K562 (cell line): ENCODE measurements around the gene TPX2. TPM values are rescaled to one million over a fixed set of nuclear protein-coding genes. Genes with fewer than 3 reads are reported as not detected.

Experiments used
- CEBPB ChIP-seq: fragments of 450-650 bp; IDR thresholded peaks from 2 replicates; pipeline ENCODE4 v1.6.1; 2016; ENCODE audit warnings: missing genetic modification characterization, missing compliant biosample characterization
- FOXA1 ChIP-seq: fragments of 450-650 bp; IDR thresholded peaks from 2 replicates; pipeline ENCODE4 v1.6.1; 2016; ENCODE audit warnings: mild to moderate bottlenecking, borderline replicate concordance
- KHSRP ChIP-seq: fragments of 450-650 bp; IDR thresholded peaks from 2 replicates; pipeline ENCODE4 v1.6.1; 2017
- PCBP2 ChIP-seq: fragments of 200-400 bp; formaldehyde crosslinking; IDR thresholded peaks from 2 replicates; pipeline ENCODE4 v1.6.1; 2018; ENCODE audit warnings: low read length, low read depth, mild to moderate bottlenecking, moderate library complexity; ENCODE audit not compliant: poor library complexity, severe bottlenecking
- PYGO2 ChIP-seq: fragments of 450-650 bp; IDR thresholded peaks from 2 replicates; pipeline ENCODE4 v1.6.1; 2016; ENCODE audit warnings: mild to moderate bottlenecking, missing genetic modification characterization, moderate library complexity, missing compliant biosample characterization
- RBFOX2 ChIP-seq: fragments of 200-400 bp; formaldehyde crosslinking; IDR thresholded peaks from 2 replicates; pipeline ENCODE4 v1.6.1; 2017; ENCODE audit warnings: low read depth, mild to moderate bottlenecking, low read length, moderate library complexity
- STAT5A ChIP-seq: IDR thresholded peaks from 2 replicates; pipeline ENCODE4 v1.6.1; 2012; ENCODE audit warnings: low read length, inconsistent platforms, borderline replicate concordance
- ZNF324 ChIP-seq: fragments of 250-450 bp; sonication (Bioruptor Pico); IDR thresholded peaks from 2 replicates; pipeline ENCODE4 v1.4.0; 2020; ENCODE audit warnings: mild to moderate bottlenecking
- polyA plus RNA-seq, 8 experiments: library from polyadenylated mRNA; depleted of rRNA in 4 of 8; stranded (reverse) in 5 of 8; unstranded in 3 of 8; fragments of >200 nt; fragmentation: Nextera tagmentation in 2 of 8; fragmentation: Illumina TruSeq in 1 of 8; extraction: Ambion mirVana in 2 of 8; extraction: Trizol in 1 of 8; gene quantifications; 2 replicates each; pipeline versions ENCODE4 v1.2.1 to v1.2.3, GENCODE V29; 2011 to 2014; ENCODE audit warnings: inconsistent platforms in 1 of 8, missing spikeins in 1 of 8
- total RNA-seq, 7 experiments: library from RNA; depleted of rRNA in 6 of 7; stranded (reverse); fragments of >200 nt in 6 of 7; fragmentation: Illumina TruSeq in 2 of 7; extraction: Trizol in 2 of 7; gene quantifications; 2 replicates each; pipeline versions ENCODE4 v1.2.1 to v1.2.3, GENCODE V29; 2011 to 2021; ENCODE audit warnings: low replicate concordance in 1 of 7
- TF ChIP-seq, protein P1 (sequence below): fragments of 200-800 bp; sonication (Bioruptor generic); IDR thresholded peaks from 2 replicates; pipeline ENCODE4 v1.6.1; 2016; ENCODE audit warnings: missing genetic modification characterization, missing compliant biosample characterization
- TF ChIP-seq, protein P2 (sequence below): sonication (generic); formaldehyde crosslinking; IDR thresholded peaks from 2 replicates; pipeline ENCODE4 v1.8.0; 2022; ENCODE audit warnings: mild to moderate bottlenecking, missing genetic modification reagents

Gene TPX2
- total and polyA plus RNA-seq, 9 of the 15 experiments (the other 6 are each of a cell fraction or from before 2014, with no cell fraction given) = 48.0 to 241 (median 133) TPM

DNA sequence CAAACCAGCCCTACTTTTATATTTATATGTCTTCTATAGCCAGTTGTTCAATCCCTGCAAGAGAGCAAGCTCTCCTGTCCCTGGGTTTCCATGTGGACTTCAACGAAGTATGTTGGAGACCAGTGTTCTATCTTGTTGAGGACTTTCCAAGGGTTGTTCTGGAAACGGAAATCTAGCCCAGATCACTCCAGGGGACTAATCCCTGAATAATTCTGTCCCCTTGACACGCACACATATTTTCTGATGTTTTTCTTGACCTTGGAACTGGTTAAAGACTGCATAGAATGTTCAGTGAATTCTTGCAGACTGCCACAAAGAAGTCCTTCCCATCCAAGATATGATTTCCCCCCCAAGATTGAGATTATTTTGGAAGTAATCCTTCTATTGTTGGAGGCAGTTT, 70.6 kb downstream of the TPX2 start (continued):
- TF ChIP-seq, protein P1, sequence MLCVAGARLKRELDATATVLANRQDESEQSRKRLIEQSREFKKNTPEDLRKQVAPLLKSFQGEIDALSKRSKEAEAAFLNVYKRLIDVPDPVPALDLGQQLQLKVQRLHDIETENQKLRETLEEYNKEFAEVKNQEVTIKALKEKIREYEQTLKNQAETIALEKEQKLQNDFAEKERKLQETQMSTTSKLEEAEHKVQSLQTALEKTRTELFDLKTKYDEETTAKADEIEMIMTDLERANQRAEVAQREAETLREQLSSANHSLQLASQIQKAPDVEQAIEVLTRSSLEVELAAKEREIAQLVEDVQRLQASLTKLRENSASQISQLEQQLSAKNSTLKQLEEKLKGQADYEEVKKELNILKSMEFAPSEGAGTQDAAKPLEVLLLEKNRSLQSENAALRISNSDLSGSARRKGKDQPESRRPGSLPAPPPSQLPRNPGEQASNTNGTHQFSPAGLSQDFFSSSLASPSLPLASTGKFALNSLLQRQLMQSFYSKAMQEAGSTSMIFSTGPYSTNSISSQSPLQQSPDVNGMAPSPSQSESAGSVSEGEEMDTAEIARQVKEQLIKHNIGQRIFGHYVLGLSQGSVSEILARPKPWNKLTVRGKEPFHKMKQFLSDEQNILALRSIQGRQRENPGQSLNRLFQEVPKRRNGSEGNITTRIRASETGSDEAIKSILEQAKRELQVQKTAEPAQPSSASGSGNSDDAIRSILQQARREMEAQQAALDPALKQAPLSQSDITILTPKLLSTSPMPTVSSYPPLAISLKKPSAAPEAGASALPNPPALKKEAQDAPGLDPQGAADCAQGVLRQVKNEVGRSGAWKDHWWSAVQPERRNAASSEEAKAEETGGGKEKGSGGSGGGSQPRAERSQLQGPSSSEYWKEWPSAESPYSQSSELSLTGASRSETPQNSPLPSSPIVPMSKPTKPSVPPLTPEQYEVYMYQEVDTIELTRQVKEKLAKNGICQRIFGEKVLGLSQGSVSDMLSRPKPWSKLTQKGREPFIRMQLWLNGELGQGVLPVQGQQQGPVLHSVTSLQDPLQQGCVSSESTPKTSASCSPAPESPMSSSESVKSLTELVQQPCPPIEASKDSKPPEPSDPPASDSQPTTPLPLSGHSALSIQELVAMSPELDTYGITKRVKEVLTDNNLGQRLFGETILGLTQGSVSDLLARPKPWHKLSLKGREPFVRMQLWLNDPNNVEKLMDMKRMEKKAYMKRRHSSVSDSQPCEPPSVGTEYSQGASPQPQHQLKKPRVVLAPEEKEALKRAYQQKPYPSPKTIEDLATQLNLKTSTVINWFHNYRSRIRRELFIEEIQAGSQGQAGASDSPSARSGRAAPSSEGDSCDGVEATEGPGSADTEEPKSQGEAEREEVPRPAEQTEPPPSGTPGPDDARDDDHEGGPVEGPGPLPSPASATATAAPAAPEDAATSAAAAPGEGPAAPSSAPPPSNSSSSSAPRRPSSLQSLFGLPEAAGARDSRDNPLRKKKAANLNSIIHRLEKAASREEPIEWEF (CRISPR knock-in tag) = no peak
- TF ChIP-seq, protein P2, sequence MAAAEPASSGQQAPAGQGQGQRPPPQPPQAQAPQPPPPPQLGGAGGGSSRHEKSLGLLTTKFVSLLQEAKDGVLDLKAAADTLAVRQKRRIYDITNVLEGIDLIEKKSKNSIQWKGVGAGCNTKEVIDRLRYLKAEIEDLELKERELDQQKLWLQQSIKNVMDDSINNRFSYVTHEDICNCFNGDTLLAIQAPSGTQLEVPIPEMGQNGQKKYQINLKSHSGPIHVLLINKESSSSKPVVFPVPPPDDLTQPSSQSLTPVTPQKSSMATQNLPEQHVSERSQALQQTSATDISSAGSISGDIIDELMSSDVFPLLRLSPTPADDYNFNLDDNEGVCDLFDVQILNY = no peak
- no peak for TF ChIP-seq ZNF324 (CRISPR knock-in tag)
- TF ChIP-seq RBFOX2 = no peak
- no peak for TF ChIP-seq KHSRP
- TF ChIP-seq PYGO2 (tag) = no peak
- TF ChIP-seq STAT5A = no peak
- TF ChIP-seq PCBP2 = no peak
- TF ChIP-seq FOXA1 = no peak
- TF ChIP-seq CEBPB (tag) = no peak
